ENCODE measurements around the gene SLC7A11. TPM values are rescaled to one million over a fixed set of nuclear protein-coding genes. Genes with fewer than 3 reads are reported as not detected.
"Not testable (repeated sequence)": the region's sequence is repeated elsewhere in the genome, so short reads cannot be mapped to it uniquely, and the experiment has no call there.

SLC7A11 gene
- total RNA-seq, 2 experiments from 2014 or later = 4.4 to 4.9 TPM

- Mint-ChIP-seq H3K27ac (no peak overlapping the region), H3K9me3 (ENCODE audit: low read depth) (no peaks in the 10 kb centered on the region), H3K36me3 (ENCODE audit: low read depth) (no peaks in the 10 kb centered on the region), H3K4me1 (no peaks in the 10 kb centered on the region), H3K27me3 (peaks cover 2% of the 10 kb centered on the region), H3K4me3 (no peak overlapping the region)
- DNase-seq (no peak), ATAC-seq (no peak)
- CTCF ChIA-PET = interaction anchor here (1.0 kb wide), 1 partner anchor 52 kb away, joined by 3 read pairs; no protein-coding TSS in a partner anchor
- intact Hi-C loops (cut with DNase I, micrococcal nuclease) = no loop called here
- POLR2A ChIA-PET = no interaction called here
These were observed 15.8 kb downstream of the SLC7A11 start for GRCh38 chr4:138226351-138226750.

- intact Hi-C loops (cut with DNase I, micrococcal nuclease) = no loop called here
- ChIA-PET CTCF (no interaction called here), POLR2A (no interaction called here)
- Mint-ChIP-seq H3K27ac (no peak overlapping the region), H3K9me3 (ENCODE audit: low read depth) (no peaks in the 10 kb centered on the region), H3K36me3 (ENCODE audit: low read depth) (no peaks in the 10 kb centered on the region), H3K27me3 (peaks cover 2% of the 10 kb centered on the region), H3K4me3 (no peak overlapping the region), H3K4me1 (no peaks in the 10 kb centered on the region)
- ATAC-seq (no peak), DNase-seq (no peak)
These were observed 16.7 kb downstream of the SLC7A11 start for GRCh38 chr4:138225477-138225876.

- Mint-ChIP-seq H3K9me3 (ENCODE audit: low read depth) (no peaks in the 10 kb centered on the region), H3K4me3 (no peak overlapping the region), H3K36me3 (ENCODE audit: low read depth) (no peaks in the 10 kb centered on the region), H3K27ac (no peak overlapping the region), H3K27me3 (peaks cover 2% of the 10 kb centered on the region), H3K4me1 (no peaks in the 10 kb centered on the region)
- ChIA-PET CTCF (no interaction called here), POLR2A (no interaction called here)
- intact Hi-C loops (cut with DNase I, micrococcal nuclease) = no loop called here
- no peak for DNase-seq
- no peak for ATAC-seq
These were observed 17.5 kb downstream of the SLC7A11 start for GRCh38 chr4:138224614-138225013.

- H3K36me3 Mint-ChIP-seq (ENCODE audit: low read depth) = no peaks in the 10 kb centered on the region
- DNase-seq (no peak), ATAC-seq (no peak)
- peaks cover 2% of the 10 kb centered on the region for H3K27me3 Mint-ChIP-seq
- H3K4me3 Mint-ChIP-seq = no peak overlapping the region
- ChIA-PET POLR2A (no interaction called here), CTCF (no interaction called here)
- intact Hi-C loops (cut with DNase I, micrococcal nuclease) = no loop called here
- H3K27ac Mint-ChIP-seq = no peak overlapping the region
- no peaks in the 10 kb centered on the region for H3K4me1 Mint-ChIP-seq
- no peaks in the 10 kb centered on the region for H3K9me3 Mint-ChIP-seq (ENCODE audit: low read depth)
These were observed 18.8 kb downstream of the SLC7A11 start for GRCh38 chr4:138223231-138223910.

- Mint-ChIP-seq H3K9me3 (ENCODE audit: low read depth) (no peaks in the 10 kb centered on the region), H3K4me1 (no peaks in the 10 kb centered on the region), H3K27ac (no peak overlapping the region), H3K27me3 (peaks cover 2% of the 10 kb centered on the region), H3K36me3 (ENCODE audit: low read depth) (no peaks in the 10 kb centered on the region), H3K4me3 (no peak overlapping the region)
- no peak for ATAC-seq
- intact Hi-C loops (cut with DNase I, micrococcal nuclease) = no loop called here
- POLR2A ChIA-PET = no interaction called here
- CTCF ChIA-PET = no interaction called here
- no peak for DNase-seq
These were observed 20.1 kb downstream of the SLC7A11 start for GRCh38 chr4:138222046-138222445.

GRCh38 chr4:138218976-138219375, 23.2 kb downstream of the SLC7A11 start:
- H3K9me3 Mint-ChIP-seq (ENCODE audit: low read depth) = no peaks in the 10 kb centered on the region
- no peak for ATAC-seq
- H3K36me3 Mint-ChIP-seq (ENCODE audit: low read depth) = no peaks in the 10 kb centered on the region
- intact Hi-C loops (cut with DNase I, micrococcal nuclease) = no loop called here
- H3K4me3 Mint-ChIP-seq = no peak overlapping the region
- H3K27ac Mint-ChIP-seq = no peak overlapping the region
- ChIA-PET CTCF (no interaction called here), POLR2A (no interaction called here)
- no peaks in the 10 kb centered on the region for H3K4me1 Mint-ChIP-seq
- DNase-seq = no peak
- H3K27me3 Mint-ChIP-seq = no peaks in the 10 kb centered on the region

GRCh38 chr4:138217567-138217966, 24.6 kb downstream of the SLC7A11 start:
- Mint-ChIP-seq H3K27ac (no peak overlapping the region), H3K9me3 (ENCODE audit: low read depth) (no peaks in the 10 kb centered on the region), H3K36me3 (ENCODE audit: low read depth) (no peaks in the 10 kb centered on the region), H3K4me3 (no peak overlapping the region), H3K27me3 (no peaks in the 10 kb centered on the region), H3K4me1 (no peaks in the 10 kb centered on the region)
- intact Hi-C loops (cut with DNase I, micrococcal nuclease) = no loop called here
- DNase-seq = no peak
- CTCF ChIA-PET = no interaction called here
- no peak for ATAC-seq
- POLR2A ChIA-PET = no interaction called here

GRCh38 chr4:138216272-138216867, 25.8 kb downstream of the SLC7A11 start:
- intact Hi-C loops (cut with DNase I, micrococcal nuclease) = no loop called here

GRCh38 chr4:138210576-138210975, 31.6 kb downstream of the SLC7A11 start:
- intact Hi-C loops (cut with DNase I, micrococcal nuclease); H3K27me3 Mint-ChIP-seq; DNase-seq; H3K9me3 Mint-ChIP-seq (ENCODE audit: low read depth); H3K4me1 Mint-ChIP-seq; POLR2A ChIA-PET; H3K36me3 Mint-ChIP-seq (ENCODE audit: low read depth); H3K27ac Mint-ChIP-seq; CTCF ChIA-PET; ATAC-seq; H3K4me3 Mint-ChIP-seq: not testable (repeated sequence)

More at GRCh38 chr4:138216272-138216867, 25.8 kb downstream of the SLC7A11 start:
- no peak for ATAC-seq
- Mint-ChIP-seq H3K36me3 (ENCODE audit: low read depth) (no peaks in the 10 kb centered on the region), H3K27ac (no peak overlapping the region), H3K4me1 (no peaks in the 10 kb centered on the region), H3K27me3 (no peaks in the 10 kb centered on the region), H3K9me3 (ENCODE audit: low read depth) (no peaks in the 10 kb centered on the region), H3K4me3 (no peak overlapping the region)
- DNase-seq = no peak
- CTCF ChIA-PET = interaction anchor here (0.7 kb wide), 1 partner anchor 163 kb away, joined by 3 read pairs; no protein-coding TSS in a partner anchor
- POLR2A ChIA-PET = no interaction called here

GRCh38 chr4:138209094-138209493, 33.1 kb downstream of the SLC7A11 start:
- Mint-ChIP-seq H3K27me3 (no peaks in the 10 kb centered on the region), H3K9me3 (ENCODE audit: low read depth) (no peaks in the 10 kb centered on the region), H3K27ac (no peak overlapping the region), H3K4me1 (no peaks in the 10 kb centered on the region), H3K4me3 (no peak overlapping the region), H3K36me3 (ENCODE audit: low read depth) (no peaks in the 10 kb centered on the region)
- intact Hi-C loops (cut with DNase I, micrococcal nuclease) = no loop called here
- CTCF ChIA-PET = no interaction called here
- DNase-seq (no peak), ATAC-seq (no peak)
- POLR2A ChIA-PET = no interaction called here

- DNase-seq = no peak
- Mint-ChIP-seq H3K36me3 (ENCODE audit: low read depth) (no peaks in the 10 kb centered on the region), H3K4me3 (no peak overlapping the region), H3K27ac (no peak overlapping the region), H3K4me1 (no peaks in the 10 kb centered on the region), H3K9me3 (ENCODE audit: low read depth) (no peaks in the 10 kb centered on the region), H3K27me3 (no peaks in the 10 kb centered on the region)
- ChIA-PET POLR2A (no interaction called here), CTCF (no interaction called here)
- ATAC-seq = no peak
- intact Hi-C loops (cut with DNase I, micrococcal nuclease) = no loop called here
These were observed 36.5 kb downstream of the SLC7A11 start for GRCh38 chr4:138205531-138206233.

- intact Hi-C loops (cut with DNase I, micrococcal nuclease) = no loop called here
- ChIA-PET POLR2A (no interaction called here), CTCF (no interaction called here)
- Mint-ChIP-seq H3K36me3 (ENCODE audit: low read depth) (no peaks in the 10 kb centered on the region), H3K27ac (no peak overlapping the region), H3K4me1 (no peaks in the 10 kb centered on the region), H3K27me3 (no peaks in the 10 kb centered on the region), H3K9me3 (ENCODE audit: low read depth) (no peaks in the 10 kb centered on the region), H3K4me3 (no peak overlapping the region)
- ATAC-seq = no peak
- no peak for DNase-seq
These were observed 37.6 kb downstream of the SLC7A11 start for GRCh38 chr4:138204507-138204906.
